Loucy (cell line): ENCODE measurements around the gene OPRM1.
"Not testable (repeated sequence)": the region's sequence is repeated elsewhere in the genome, so short reads cannot be mapped to it uniquely, and the experiment has no call there.

Experiments
- H2AFZ ChIP-seq: fragments of 200-600 bp; sonication (generic); 2 replicates; pipeline ENCODE4 v1.6.0; 2016; ENCODE audit warnings: antibody characterized with exemption, mild to moderate bottlenecking, low read length, moderate library complexity
- H3F3A ChIP-seq: fragments of 200-600 bp; 2 replicates; pipeline ENCODE4 v1.6.0; 2016; ENCODE audit warnings: antibody characterized with exemption, low read depth, mild to moderate bottlenecking
- H3K27me3 ChIP-seq: fragments of 200-600 bp; sonication (generic); 2 replicates; pipeline ENCODE4 v1.6.1; 2014; ENCODE audit warnings: low read length, mild to moderate bottlenecking; ENCODE audit not compliant: insufficient read depth, poor library complexity, severe bottlenecking
- H3K36me3 ChIP-seq: fragments of 200-600 bp; sonication (generic); 2 replicates; pipeline ENCODE4 v1.6.1; 2016; ENCODE audit warnings: low read length; ENCODE audit not compliant: insufficient read depth
- H3K4me1 ChIP-seq: fragments of 200-600 bp; sonication (generic); 2 replicates; pipeline ENCODE4 v1.5.1; 2014; ENCODE audit warnings: low read length, mild to moderate bottlenecking; ENCODE audit not compliant: insufficient read depth, poor library complexity, severe bottlenecking
- H3K4me2 ChIP-seq: fragments of 200-600 bp; sonication (generic); 2 replicates; pipeline ENCODE4 v1.6.0; 2014; ENCODE audit warnings: antibody characterized with exemption, low read length, low read depth, mild to moderate bottlenecking; ENCODE audit not compliant: poor library complexity, severe bottlenecking
- H3K4me3 ChIP-seq: fragments of 200-600 bp; sonication (generic); 2 replicates; pipeline ENCODE4 v1.5.1; 2014; ENCODE audit warnings: low read length, mild to moderate bottlenecking, mixed read lengths; ENCODE audit not compliant: poor library complexity, severe bottlenecking
- H3K79me2 ChIP-seq: fragments of 200-600 bp; sonication (generic); 2 replicates; pipeline ENCODE4 v1.6.1; 2014; ENCODE audit warnings: low read length; ENCODE audit not compliant: insufficient read depth
- H3K9ac ChIP-seq: fragments of 200-600 bp; sonication (generic); 2 replicates; pipeline ENCODE4 v1.6.0; 2014; ENCODE audit warnings: mild to moderate bottlenecking, low read depth, low read length, moderate library complexity; ENCODE audit not compliant: poor library complexity, severe bottlenecking
- H3K9me2 ChIP-seq: fragments of 200-600 bp; sonication (generic); replicated peaks from 2 replicates; pipeline ENCODE4 v1.6.1; 2016; ENCODE audit warnings: low read depth, low read length, mixed read lengths
- H3K9me3 ChIP-seq: fragments of 200-600 bp; sonication (generic); 2 replicates; pipeline ENCODE4 v1.6.1; 2014; ENCODE audit warnings: mild to moderate bottlenecking, antibody characterized with exemption, low read length, low read depth; ENCODE audit not compliant: insufficient read depth
- H4K20me1 ChIP-seq: fragments of 200-600 bp; sonication (generic); 2 replicates; pipeline ENCODE4 v1.6.0; 2014; ENCODE audit warnings: antibody characterized with exemption, low read length, mild to moderate bottlenecking; ENCODE audit not compliant: insufficient read depth, poor library complexity, severe bottlenecking
- EZH2phosphoT487 ChIP-seq: fragments of 200-600 bp; IDR thresholded peaks from 2 replicates; pipeline ENCODE4 v1.6.1; 2018; ENCODE audit warnings: antibody characterized with exemption, mild to moderate bottlenecking, moderate library complexity, borderline replicate concordance
- TF ChIP-seq, protein P1 (sequence below): fragments of 200-600 bp; sonication (generic); conservative IDR thresholded peaks from 2 replicates; pipeline ENCODE4 v1.5.1; 2014; ENCODE audit warnings: mild to moderate bottlenecking, antibody characterized with exemption, low read length

The OPRM1 gene

GRCh38 chr6:154071236-154071635, 32.2 kb downstream of the OPRM1 start:
- Histone ChIP-seq H3K4me1 (no peaks in the 10 kb centered on the region), H3K27me3 (no peaks in the 10 kb centered on the region), H3K79me2 (no peaks in the 10 kb centered on the region), H4K20me1 (no peaks in the 10 kb centered on the region), H3F3A (no peaks in the 10 kb centered on the region), H3K9me3 (no peaks in the 10 kb centered on the region), H3K9ac (no peak overlapping the region), H3K9me2 (no peaks in the 10 kb centered on the region), H3K4me3 (no peak overlapping the region), H2AFZ (no peak overlapping the region), H3K4me2 (no peak overlapping the region), H3K36me3 (no peaks in the 10 kb centered on the region)
- TF ChIP-seq, protein P1, sequence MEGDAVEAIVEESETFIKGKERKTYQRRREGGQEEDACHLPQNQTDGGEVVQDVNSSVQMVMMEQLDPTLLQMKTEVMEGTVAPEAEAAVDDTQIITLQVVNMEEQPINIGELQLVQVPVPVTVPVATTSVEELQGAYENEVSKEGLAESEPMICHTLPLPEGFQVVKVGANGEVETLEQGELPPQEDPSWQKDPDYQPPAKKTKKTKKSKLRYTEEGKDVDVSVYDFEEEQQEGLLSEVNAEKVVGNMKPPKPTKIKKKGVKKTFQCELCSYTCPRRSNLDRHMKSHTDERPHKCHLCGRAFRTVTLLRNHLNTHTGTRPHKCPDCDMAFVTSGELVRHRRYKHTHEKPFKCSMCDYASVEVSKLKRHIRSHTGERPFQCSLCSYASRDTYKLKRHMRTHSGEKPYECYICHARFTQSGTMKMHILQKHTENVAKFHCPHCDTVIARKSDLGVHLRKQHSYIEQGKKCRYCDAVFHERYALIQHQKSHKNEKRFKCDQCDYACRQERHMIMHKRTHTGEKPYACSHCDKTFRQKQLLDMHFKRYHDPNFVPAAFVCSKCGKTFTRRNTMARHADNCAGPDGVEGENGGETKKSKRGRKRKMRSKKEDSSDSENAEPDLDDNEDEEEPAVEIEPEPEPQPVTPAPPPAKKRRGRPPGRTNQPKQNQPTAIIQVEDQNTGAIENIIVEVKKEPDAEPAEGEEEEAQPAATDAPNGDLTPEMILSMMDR, result no peak
- no peak for TF ChIP-seq EZH2phosphoT487

GRCh38 chr6:154071711-154072110, 32.7 kb downstream of the OPRM1 start:
- no peak overlapping the region for H3K9ac ChIP-seq
- H3K27me3 ChIP-seq, result no peaks in the 10 kb centered on the region
- no peak overlapping the region for H2AFZ ChIP-seq
- H3K4me2 ChIP-seq, result no peak overlapping the region
- H3K36me3 ChIP-seq, result no peaks in the 10 kb centered on the region
- H3K4me1 ChIP-seq, result no peaks in the 10 kb centered on the region
- H3F3A ChIP-seq, result no peaks in the 10 kb centered on the region
- TF ChIP-seq, protein P1, result no peak
- TF ChIP-seq EZH2phosphoT487, result no peak
- no peak overlapping the region for H3K4me3 ChIP-seq
- H4K20me1 ChIP-seq, result no peaks in the 10 kb centered on the region
- no peaks in the 10 kb centered on the region for H3K9me2 ChIP-seq
- H3K79me2 ChIP-seq, result no peaks in the 10 kb centered on the region
- H3K9me3 ChIP-seq, result no peaks in the 10 kb centered on the region

- not testable (repeated sequence) for H3K9me2 ChIP-seq, H4K20me1 ChIP-seq, H2AFZ ChIP-seq, H3K4me1 ChIP-seq, H3K4me2 ChIP-seq, H3K79me2 ChIP-seq, H3K4me3 ChIP-seq, H3K36me3 ChIP-seq, H3F3A ChIP-seq, H3K9me3 ChIP-seq, H3K27me3 ChIP-seq, H3K9ac ChIP-seq
These were observed 39.6 kb downstream of the OPRM1 start for GRCh38 chr6:154078596-154078995.

DNA sequence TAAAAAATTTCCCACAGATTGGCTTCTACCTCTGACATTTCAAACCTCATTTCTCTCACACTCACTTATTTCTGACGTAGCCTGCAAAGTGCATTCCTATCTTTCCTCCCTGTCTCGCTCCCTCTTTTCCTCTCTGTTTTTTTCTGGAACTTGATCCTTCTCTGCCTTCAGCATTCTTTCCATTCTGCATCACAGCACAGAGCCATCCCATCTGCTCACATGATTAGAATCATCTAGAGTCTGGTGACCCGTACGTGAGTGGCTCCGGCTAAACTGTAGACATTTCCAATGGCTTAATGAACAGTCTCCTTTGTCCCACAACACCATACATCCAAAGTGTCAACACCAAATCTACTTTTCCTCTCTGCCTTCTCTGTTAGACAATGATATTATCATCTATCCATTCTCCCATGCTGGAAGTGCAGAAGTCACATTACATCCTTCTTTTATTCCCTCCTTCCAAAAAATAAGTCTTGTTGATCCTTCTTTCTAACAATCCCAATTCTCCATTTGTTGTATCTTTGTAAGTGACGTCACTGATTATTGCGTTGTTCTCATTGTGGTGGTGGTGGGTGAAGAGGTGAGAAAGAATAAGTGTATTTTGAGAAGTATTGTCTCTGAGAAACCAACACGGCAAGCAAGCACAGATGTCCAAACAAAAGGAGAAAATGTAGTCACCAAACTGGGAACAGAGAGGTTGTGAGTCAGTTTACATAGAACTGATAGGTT, 41.6 kb downstream of the OPRM1 start:
- TF ChIP-seq EZH2phosphoT487, result no peak
- H2AFZ ChIP-seq, result no peak overlapping the region
- H3K4me3 ChIP-seq, result no peak overlapping the region
- no peaks in the 10 kb centered on the region for H3K79me2 ChIP-seq
- no peaks in the 10 kb centered on the region for H3K9me2 ChIP-seq
- H3K27me3 ChIP-seq, result no peaks in the 10 kb centered on the region
- H3K36me3 ChIP-seq, result no peaks in the 10 kb centered on the region
- H3K4me1 ChIP-seq, result no peaks in the 10 kb centered on the region
- H3K9me3 ChIP-seq, result no peaks in the 10 kb centered on the region
- no peaks in the 10 kb centered on the region for H3F3A ChIP-seq
- H3K9ac ChIP-seq, result no peak overlapping the region
- H4K20me1 ChIP-seq, result no peaks in the 10 kb centered on the region
- H3K4me2 ChIP-seq, result no peak overlapping the region
